Stimulated activated CD4-positive, alpha-beta T cell treated with anti-CD3 and anti-CD28 coated beads, Interleukin-4, amount 100 ng/mL, for 4 hours (primary cell): ENCODE data around the gene CCDC39.

Source experiments
- DNase-seq, 2 experiments: peaks; one replicate each; pipeline ENCODE4 v3.0.0-alpha.2; 2020

The CCDC39 gene

GRCh38 chr3:180679178-180680096 is at the start of gene CCDC39:
CCDC39 (minus strand) TSS chr3:180679489; CDS start chr3:180679380, 109 bp downstream.
- peak; percentile 60 to 70 for DNase-seq

- no peak for DNase-seq
Measured at GRCh38 chr3:180720012-180720411, 40.7 kb upstream of the CCDC39 start.

GRCh38 chr3:180707896-180708295 is 28.6 kb upstream of the CCDC39 start:
- DNase-seq: no peak

- DNase-seq: no peak
Measured at GRCh38 chr3:180705619-180706018, 26.3 kb upstream of the CCDC39 start.

- no peak for DNase-seq
Measured at GRCh38 chr3:180704532-180704931, 25.2 kb upstream of the CCDC39 start.

- DNase-seq: no peak
Measured at GRCh38 chr3:180700941-180701340, 21.7 kb upstream of the CCDC39 start.

- no peak for DNase-seq
Measured at GRCh38 chr3:180698760-180699270, 19.5 kb upstream of the CCDC39 start.

- no peak for DNase-seq
Measured at GRCh38 chr3:180694321-180694720, 15.0 kb upstream of the CCDC39 start.

GRCh38 chr3:180693656-180694055 is 14.4 kb upstream of the CCDC39 start:
- DNase-seq: no peak

- no peak for DNase-seq
Measured at GRCh38 chr3:180690061-180690460, 10.8 kb upstream of the CCDC39 start.

GRCh38 chr3:180684807-180685206 is 5.5 kb upstream of the CCDC39 start:
- no peak for DNase-seq

GRCh38 chr3:180683816-180684215 is 4.5 kb upstream of the CCDC39 start:
- no peak for DNase-seq

GRCh38 chr3:180680097-180680430 is 775 bp upstream of the CCDC39 start:
- peak; percentile 2 for DNase-seq

GRCh38 chr3:180678231-180678630 is 1.1 kb downstream of the CCDC39 start:
- no peak for DNase-seq

GRCh38 chr3:180661444-180661843 is 17.8 kb downstream of the CCDC39 start:
- DNase-seq: no peak

GRCh38 chr3:180657094-180657493 is 22.2 kb downstream of the CCDC39 start:
- DNase-seq: no peak

GRCh38 chr3:180656406-180656805 is 22.9 kb downstream of the CCDC39 start:
- no peak for DNase-seq

- DNase-seq: no peak
Measured at GRCh38 chr3:180646187-180646790, 33.0 kb downstream of the CCDC39 start.

- no peak for DNase-seq
Measured at GRCh38 chr3:180640987-180641386, 38.3 kb downstream of the CCDC39 start.

GRCh38 chr3:180633722-180634121 is 45.6 kb downstream of the CCDC39 start:
- DNase-seq: no peak

GRCh38 chr3:180631317-180631716 is 48.0 kb downstream of the CCDC39 start:
- no peak for DNase-seq

- no peak for DNase-seq
Measured at GRCh38 chr3:180630371-180630770, 48.9 kb downstream of the CCDC39 start.

- no peak for DNase-seq
Measured at GRCh38 chr3:180626844-180627243, 52.4 kb downstream of the CCDC39 start.

- DNase-seq: no peak
Measured at GRCh38 chr3:180624714-180625113, 54.6 kb downstream of the CCDC39 start.
